IPS-11a (cell line): ENCODE data around the gene PDCD7.
"Not testable (repeated sequence)": the region's sequence is repeated elsewhere in the genome, so short reads cannot be mapped to it uniquely, and the experiment has no call there.

Experiments
- H3K4me3 ChIP-seq: one replicate; pipeline ENCODE4 v1.5.1; 2013; ENCODE audit warnings: low read depth, low read length, control low read depth

Gene PDCD7

DNA sequence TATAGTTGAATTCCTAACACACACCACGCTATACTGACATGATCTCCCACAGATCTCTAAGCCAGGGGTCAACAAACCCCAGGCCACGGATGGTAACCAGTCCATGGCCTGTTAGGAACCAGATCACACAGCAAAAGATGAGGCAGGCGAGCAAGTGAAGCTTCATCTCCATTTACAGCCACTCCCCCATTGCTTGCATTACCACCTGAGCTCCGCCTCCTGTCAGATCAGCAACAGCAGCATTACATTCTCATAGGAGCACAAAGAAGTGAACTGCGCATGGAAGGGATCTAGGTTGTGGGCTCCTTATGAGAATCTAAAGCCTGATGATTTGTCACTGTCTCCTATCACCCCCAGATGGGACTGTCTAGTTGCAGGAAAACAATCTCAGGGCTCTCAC is 2.7 kb downstream of the PDCD7 start:
- H3K4me3 ChIP-seq, result no peak overlapping the region

DNA sequence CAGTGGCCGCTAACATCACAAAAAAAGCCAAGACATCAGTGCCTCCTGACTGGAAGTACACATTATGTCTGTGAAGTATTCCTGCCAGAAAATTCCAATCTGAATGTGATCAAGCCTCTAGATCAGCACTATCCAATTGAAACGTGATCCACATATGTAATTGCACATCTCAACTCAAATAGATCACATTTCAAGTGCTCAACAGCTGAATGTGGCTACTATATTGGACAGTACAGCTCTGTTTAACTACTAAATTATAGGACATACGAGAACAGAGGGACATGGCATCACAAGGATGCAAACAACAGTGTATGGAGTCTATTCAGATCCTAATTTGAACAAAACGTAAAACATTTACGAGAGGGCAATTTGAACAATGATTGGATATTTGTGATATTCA is 18.1 kb downstream of the PDCD7 start:
- no peak overlapping the region for H3K4me3 ChIP-seq

DNA sequence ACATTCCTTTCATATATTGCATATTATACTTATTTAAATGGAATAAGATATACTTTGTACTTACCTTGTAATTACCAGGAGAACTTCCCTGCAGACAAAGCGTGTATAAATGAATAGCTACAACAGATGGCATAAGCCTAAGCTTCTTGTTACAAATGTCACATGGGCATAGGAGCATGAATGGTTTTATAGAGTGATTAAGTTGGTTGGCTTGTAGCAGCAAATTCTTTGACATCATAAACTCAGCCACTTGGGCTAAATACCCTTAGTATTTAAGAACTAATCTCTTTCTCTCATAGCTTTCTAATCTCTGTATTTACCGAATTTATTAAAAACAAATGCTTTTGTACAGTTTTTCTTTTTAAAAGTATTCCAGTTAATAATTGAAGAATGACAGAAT is 18.5 kb downstream of the PDCD7 start, which contains the start of gene UBAP1L:
Gene UBAP1L, minus strand, starts transcription at position 115 of the 400 bp plus-strand sequence. CDS start 8,985 bp downstream, outside the sequence.
- H3K4me3 ChIP-seq, result no peak within 1 kb of the TSS

DNA sequence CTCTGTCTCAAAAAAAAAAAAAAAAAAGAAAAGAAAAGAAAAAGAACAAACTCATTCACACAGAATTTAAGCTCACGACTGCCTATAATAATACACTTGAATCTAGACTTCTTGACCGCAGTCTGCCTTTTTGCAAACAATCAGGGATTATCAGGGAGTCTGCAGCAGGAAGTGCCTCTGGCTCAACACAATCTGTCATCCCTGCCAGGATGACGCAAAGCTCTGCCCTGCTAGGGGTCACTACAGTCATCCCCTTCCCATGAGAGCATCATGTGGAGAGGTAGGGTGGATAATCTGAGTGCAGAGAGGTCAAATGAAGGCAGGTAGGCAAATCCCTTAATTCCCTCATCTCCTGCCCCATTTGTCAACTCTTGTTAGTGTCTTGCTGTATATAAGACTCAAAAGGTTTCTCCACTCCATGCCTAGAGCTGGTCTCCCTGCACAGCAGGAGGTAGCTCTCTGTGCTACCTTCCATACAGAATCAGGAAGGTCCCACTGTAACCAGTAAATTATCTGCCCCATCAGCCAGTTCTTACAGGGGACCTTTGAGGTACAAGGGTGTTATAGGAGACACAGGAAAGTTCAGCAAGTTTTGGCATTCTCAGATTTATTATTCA is 22.8 kb downstream of the PDCD7 start:
- no peak overlapping the region for H3K4me3 ChIP-seq

DNA sequence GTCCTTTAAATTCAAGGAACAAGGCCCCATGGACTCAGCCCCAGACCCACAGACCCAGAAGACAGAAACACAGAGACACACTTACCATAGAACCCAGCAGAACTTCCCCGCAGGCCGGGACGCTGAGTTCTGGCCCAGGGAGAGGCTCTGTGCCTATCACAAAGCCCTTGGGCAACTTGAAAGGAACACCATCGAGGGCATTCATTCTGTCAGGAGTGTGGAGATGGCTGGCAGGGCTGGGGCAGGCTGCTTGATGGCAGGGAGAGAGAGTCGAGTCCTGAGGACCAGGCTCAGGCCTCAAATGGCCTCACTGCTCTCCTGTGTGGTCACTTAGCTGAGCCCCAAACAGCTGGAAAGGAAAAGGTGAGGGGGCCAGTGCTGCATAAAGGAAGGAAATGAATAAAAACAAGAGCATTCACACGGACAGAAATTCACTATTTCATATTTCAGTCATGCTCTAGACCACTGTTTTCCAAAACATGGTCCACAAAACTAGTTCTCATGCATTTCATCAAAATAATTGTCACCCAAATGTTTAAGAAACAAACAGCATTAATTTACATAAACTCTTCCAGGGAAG is 27.5 kb downstream of the PDCD7 start:
- no peak overlapping the region for H3K4me3 ChIP-seq

DNA sequence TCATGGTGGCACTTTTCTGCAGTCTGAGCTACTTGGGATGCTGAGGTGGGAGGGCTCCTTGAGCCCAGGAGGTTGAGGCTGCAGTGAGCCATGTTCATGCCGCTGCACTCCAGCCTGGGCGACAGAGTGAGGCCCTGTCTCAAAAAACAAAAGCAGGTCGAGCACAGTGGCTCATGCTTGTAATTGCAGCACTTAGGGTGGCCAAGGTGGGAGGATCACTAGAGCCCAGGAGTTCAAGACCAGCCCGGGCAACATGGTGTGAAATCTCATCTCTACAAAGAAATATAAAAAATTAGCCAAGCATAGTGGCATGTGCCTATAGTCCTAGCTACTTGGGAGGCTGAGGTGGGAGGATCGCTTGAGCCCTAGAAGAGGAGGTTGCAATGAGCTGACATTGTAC is 28.6 kb downstream of the PDCD7 start:
- no peak overlapping the region for H3K4me3 ChIP-seq

DNA sequence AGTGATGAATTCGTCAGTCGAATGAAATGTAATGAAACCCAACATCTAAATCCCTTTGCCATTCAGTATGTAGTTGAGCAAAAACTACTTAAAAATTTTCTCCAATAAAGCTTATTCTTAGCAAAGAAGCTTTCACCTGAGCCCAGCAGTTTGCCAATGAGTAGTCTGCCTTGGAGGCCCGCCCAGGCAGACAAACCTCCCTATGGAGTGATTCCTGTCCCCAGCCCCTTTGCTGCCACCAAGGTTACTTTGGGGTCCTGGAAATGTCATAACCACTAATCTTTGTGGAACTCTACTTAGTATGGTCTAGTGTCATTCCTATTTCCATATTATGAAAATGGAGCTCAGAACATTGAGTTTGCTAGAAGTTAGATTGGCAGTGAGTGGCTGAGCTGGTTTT is 30.7 kb downstream of the PDCD7 start:
- H3K4me3 ChIP-seq, result no peak overlapping the region

DNA sequence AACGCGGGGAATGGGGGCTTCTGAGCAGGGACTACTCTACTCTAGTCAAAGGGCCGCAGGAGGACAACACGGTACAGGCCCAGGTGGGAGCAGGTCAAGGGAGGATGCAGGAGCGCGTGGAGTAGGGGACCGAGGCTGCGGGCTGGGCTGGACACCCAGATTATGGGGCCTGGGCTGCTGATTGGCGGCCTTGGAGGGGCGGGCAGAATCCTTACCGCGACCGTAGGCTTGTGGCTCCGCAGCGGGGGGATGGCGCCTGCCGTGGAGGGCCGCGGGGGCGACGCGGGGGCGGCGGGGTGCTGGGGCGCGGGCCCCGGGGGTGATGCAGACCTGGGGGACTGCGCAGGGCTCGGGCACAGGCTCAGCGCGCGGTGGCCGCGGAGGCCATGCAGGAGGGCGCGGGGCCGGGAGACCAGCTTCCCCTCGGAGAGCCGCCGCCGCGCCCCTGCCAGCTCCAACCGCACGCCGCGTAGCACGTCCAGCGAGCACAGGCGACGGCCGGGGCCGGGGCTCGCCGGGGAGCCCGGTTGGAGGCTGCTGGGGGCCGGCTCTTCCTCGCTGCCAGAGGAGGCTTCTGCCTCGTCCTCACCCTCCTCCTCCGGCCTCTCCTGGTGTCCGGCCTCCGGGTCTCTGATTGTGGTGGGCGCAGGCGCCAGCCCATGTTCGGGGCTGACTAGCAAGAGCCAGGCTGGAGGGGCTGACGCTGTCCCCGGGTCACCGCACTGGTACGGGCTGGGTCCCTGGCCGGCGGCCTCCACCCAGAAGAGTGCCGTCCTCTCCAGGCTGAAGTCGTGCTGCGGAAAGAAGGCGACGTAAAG is 31.5 kb downstream of the PDCD7 start:
- H3K4me3 ChIP-seq, result peak overlapping the region; percentile 24

DNA sequence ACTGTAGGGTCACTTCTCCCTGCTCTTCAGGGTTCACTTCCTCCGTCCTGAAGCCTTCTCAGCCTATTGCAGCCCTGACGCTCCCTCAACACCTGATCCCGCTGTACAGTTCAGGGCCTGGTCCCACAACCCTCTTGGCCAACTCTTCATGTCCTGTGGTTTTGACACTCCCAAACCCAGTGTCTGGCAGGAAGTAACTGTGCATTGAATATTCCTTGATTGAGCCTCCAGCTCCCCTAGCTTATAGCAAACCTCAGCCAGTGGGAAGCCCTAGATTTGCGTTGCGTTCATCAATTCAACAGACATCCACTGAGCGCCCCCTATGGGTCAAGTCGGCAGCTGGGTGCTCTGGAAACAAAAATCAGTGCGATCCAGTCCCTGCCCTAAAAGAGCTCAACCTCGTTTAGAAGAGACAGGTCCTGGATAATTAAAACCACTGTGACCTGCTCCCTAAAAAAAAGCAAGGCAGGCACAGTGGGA is 32.2 kb downstream of the PDCD7 start:
- peak overlapping the region; percentile 17 for H3K4me3 ChIP-seq

DNA sequence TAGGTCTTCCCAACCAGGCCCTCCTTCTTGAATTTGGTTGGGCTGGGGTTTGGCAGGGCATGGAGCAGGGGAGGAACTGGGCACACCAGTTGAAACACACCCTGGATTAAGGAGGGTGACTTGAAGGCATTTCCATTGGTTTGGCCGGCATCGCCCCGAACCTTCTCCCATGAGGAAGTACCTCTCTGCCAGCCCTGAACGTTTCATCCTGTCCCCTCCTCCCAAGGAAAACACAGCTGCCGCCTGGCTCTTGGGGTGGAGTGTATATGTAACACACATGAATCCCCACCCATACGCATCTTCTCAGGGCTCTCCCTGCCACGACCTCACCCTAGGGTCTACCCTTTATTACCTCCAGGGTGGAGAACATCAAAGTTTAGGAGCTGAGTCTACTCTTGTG is 33.2 kb downstream of the PDCD7 start:
- no peak overlapping the region for H3K4me3 ChIP-seq

DNA sequence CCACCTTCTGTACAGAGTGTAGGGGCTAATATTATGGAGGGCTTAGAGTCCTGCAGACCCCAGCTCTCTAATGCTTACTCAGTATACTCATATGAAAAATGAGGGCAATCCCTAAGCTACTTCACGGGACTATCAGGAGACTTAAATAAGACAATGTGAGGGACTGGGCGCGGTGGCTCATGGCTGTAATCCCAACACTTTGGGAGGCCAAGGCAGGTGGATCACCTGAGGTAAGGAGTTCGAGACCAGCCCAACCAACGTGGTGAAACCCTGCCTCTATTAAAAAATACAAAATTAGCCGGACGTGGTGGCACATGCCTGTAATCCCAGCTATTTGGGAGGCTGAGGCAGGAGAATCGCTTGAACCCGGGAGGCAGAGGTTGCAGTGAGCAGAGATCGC is 33.8 kb downstream of the PDCD7 start:
- H3K4me3 ChIP-seq, result not testable (repeated sequence)

DNA sequence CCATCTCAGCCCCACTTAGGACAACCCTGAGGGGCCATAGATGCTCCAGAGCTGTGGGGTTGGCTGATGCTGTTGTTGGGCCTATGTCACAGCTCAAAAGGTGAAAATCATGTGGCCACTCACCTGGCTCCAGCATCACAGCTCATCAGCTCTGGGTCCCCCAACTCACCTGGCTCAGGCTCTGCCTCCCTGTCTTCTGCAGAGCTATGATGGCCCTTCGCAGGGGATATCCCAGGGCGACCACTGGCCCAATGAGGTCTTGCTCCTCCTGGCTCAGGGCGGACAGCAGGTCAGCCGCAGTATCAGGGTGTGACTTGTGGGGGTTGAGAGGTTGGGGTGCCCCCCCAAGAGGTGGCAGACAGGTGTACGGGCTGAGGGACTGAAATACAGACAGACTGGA is 34.3 kb downstream of the PDCD7 start:
- no peak overlapping the region for H3K4me3 ChIP-seq

DNA sequence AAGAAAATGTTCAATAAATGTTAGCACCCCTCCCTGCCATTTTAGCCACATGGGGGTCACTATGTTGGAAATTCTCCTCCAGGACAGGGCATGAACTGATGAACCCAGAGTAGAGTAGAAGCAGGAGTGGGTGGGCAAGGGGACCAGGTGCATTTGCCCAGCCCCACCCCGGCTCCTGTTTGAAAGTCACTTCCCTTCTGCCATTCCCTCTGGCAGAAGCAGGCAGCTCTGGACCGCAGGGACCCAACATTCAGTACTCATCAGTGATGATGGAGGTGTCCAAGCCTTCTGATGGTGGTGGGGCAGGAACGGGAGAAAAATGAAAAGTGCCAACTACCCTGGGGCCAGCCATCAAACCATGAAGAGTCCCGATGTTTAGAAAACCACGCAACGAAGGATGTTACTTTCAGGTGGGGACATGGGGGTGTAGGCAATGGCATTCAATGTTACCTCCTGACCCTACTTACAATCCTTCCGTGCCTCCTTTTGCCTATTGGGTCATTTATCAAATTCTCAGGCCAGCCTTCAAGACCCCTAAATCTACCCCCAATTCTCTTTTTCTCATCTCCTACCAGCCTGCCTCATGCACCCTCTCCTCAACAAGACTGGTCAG is 35.9 kb downstream of the PDCD7 start:
- H3K4me3 ChIP-seq, result no peak overlapping the region

DNA sequence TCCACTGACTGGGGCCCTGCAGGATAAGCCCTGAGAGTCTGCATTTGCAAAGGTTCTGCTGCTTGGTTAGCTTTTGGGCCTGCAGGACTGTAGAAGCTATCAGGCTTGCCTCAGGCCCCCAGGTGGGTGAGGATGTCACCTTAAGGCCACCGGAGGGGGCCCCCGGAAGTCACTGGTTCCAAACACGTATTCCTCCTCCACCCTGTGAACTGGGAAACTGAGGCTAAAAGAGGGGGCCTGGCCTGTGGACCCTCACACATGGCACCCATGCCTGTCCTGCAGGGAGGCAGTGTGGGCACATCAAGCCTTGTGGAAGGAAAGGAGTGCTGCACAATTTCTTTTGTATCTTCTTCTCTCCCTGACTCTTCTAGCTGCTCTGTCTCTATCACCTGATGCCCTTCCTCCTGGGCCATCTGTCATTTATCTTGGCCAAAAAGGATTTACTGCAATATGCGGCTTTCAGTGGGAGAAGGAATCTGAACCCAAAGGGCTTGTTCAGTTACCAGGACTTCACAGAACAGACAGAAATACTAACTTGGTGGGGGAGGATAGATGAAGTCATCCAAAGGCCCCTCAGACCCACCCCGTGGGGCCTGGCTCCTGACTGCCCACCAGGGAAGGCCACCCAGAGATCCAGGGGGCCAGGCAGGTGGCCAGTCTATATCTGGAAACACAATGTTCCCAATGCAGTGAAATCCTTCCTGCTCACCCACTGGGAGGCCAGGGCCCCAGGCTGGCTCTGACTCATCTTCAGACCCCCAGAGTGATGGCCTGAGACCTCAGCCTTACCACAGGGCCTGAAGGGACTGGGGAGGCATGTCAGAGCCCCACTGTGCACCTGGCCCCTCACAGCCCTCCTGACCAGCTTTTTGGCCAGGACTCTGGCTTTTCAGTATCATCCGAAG is 36.9 kb downstream of the PDCD7 start:
- no peak overlapping the region for H3K4me3 ChIP-seq

DNA sequence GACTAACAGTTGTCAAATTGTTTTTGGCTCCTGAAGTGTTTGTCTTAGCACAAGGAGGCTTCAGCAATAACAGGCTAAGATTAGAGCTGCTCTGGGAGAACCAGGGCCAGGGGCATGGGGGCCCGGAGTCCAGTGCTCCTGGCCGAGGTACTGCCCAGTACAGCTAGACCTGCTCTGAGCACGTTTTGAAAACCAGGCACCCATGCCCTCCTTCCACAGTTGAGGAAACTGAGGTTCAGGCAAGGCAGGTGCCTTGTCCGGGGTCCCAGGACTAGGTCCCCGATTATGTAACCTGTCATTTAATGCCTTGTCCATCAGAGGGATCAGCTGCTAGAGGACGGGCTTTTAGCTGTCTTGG is 37.9 kb downstream of the PDCD7 start:
- H3K4me3 ChIP-seq, result no peak overlapping the region

DNA sequence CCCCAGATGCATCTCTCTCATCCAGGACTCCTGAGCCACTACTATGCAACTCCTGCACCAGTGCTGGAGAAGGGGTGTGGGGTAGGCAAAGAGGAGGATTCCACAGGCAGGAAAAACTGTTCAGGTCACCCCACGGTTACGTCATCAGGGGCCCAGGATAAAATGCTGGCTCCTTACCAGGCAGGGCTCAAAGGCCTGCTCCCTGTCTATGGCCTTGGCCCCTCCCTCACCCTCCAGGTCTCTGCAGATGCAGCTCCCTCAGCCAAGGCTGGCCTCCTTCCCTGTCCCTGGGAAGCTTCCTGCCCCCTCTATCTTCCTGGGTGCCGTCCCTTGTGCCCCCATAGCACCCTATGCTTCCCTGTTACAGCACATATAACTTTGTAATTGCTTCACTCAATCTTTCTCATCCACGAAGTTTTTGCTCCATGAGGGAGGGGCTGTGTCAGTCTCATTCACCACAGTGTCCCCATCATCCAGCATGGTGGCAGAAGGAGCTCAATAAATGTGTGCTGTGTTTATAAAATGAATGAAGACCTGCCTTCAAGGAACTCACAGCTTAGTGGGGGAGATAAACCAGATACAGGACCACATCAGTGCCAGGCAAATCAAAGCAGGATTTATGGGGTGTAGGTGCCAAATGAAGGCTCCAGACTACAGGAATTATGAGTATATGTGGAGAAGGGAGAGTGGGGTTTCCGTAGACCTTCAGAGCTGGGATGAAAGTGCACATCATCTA is 38.4 kb downstream of the PDCD7 start:
- no peak overlapping the region for H3K4me3 ChIP-seq

DNA sequence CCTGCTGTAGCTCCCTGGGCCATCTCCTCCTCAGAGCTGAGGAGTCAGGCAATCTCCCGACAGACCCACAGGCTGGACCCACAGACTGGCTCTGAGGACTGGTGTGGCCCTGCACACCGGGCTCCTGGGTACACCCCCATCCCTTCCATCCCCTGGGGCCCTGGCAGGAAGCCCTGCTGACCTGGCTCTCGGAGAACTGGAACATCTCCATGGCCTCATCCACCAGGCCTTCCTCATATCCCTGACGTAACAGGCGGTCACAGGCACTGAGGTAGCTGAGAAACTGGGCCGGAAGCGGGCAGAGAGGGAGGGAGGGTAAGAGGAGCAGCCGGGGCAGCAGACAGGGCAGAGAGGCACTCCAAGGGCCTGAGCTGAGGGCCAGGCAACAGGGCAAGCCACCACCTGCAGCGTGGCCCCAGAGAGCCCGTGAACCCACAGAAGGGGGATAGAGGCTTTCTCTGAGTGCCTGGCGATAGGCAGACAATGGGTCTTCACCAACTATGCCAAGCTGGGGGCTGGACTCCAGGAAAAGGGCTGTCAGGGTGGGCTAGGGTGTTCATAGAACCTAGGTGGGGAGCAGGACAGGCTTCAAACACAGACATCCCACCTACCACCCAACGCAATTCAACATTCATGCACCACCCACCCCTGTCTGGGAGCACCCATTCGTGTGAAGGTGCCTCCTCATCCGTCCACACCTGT is 39.2 kb downstream of the PDCD7 start:
- no peak overlapping the region for H3K4me3 ChIP-seq

DNA sequence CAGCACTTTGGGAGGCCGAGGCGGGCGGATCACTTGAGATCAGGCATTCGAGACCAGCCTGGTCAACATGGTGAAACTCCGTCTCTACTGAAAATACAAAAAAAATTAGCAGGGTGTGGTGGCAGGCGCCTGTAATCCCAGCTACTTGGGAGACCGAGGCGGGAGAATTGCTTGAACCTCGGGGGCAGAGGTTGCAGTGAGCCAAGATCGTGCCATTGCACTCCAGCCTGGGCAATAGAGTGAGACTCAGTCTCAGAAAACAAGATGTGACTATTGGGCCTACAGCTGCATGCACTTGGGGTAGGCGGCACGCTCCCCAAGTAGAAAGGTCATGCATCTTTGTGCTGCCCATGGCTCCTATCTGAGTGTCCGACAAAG is 39.8 kb downstream of the PDCD7 start:
- not testable (repeated sequence) for H3K4me3 ChIP-seq
